ENCODE measurements around the gene ATP6V0B.

ATP6V0B gene

DNA sequence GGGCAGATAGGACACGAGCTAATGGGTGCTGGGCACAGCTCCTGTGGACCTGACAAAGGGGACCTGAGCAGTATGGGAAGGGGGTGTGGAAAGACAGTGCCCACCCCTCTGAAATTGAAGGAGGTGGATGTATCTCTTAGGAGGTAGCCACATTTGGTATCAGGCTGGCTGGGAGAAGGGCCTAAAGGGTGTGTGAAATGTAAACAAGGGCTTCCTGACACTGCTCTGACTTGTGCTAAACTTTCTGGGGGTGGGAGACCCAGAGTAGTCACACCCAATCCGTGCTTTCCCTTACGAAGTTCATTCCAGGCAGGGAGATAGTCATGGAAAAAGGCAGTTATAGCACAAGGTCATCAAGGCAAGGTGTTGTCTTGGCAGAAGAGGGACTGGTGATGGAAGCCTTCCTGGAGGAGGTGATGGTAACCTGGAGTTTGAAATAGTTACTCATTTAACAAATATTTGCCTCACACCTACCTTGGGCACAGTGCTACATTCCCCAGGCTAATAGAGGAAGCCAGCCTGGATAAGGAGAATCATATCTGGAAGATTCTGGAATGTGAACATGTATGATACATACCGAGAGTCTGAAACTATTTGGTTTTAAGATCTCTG, 11.3 kb downstream of the ATP6V0B start:
- no peak overlapping the region for H3K4me3 ChIP-seq (ENCODE audit: low read depth, low read length)
- no peak for DNase-seq (ENCODE audit: low read depth)
- no peak for TF ChIP-seq CTCF (IDR thresholded peaks at IDR 0.05; ENCODE audit: low read depth, low read length)
- TF ChIP-seq MYC (IDR thresholded peaks at IDR 0.05; ENCODE audit: low read depth, low read length), result no peak
- no peak for TF ChIP-seq MAX (IDR thresholded peaks at IDR 0.05; ENCODE audit: low read depth, low read length)
- no peak for TF ChIP-seq POLR2A (IDR thresholded peaks at IDR 0.05; ENCODE audit: extremely low read depth, insufficient read length)

DNA sequence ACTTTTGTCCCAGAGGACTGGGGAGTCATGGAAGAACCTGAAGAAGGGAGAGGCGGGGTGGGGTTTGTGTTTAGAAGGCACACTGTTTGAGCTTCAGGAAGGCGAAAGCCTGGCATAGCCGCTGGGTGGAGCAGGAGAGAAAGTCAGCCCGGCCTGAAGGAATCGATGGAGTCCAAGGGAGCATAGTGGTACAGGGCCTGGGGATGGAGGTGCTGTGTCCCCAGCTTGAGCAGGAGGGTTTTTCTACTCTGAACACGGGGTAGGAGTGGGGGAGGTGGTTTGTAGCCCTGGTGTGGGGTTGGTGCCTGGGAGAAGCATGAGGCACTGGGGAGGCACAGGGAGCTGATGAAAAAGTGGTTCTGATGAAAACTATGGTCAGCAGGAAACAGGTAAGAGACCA, 12.0 kb downstream of the ATP6V0B start:
- H3K4me3 ChIP-seq (ENCODE audit: low read depth, low read length), result no peak overlapping the region
- TF ChIP-seq CTCF (IDR thresholded peaks at IDR 0.05; ENCODE audit: low read depth, low read length) (no peak), MYC (IDR thresholded peaks at IDR 0.05; ENCODE audit: low read depth, low read length) (no peak), MAX (IDR thresholded peaks at IDR 0.05; ENCODE audit: low read depth, low read length) (no peak), POLR2A (IDR thresholded peaks at IDR 0.05; ENCODE audit: extremely low read depth, insufficient read length) (no peak)
- DNase-seq (ENCODE audit: low read depth), result no peak

- TF ChIP-seq POLR2A (IDR thresholded peaks at IDR 0.05; ENCODE audit: extremely low read depth, insufficient read length) (no peak), CTCF (IDR thresholded peaks at IDR 0.05; ENCODE audit: low read depth, low read length) (no peak), MAX (IDR thresholded peaks at IDR 0.05; ENCODE audit: low read depth, low read length) (no peak), MYC (IDR thresholded peaks at IDR 0.05; ENCODE audit: low read depth, low read length) (no peak)
- no peak overlapping the region for H3K4me3 ChIP-seq (ENCODE audit: low read depth, low read length)
- no peak for DNase-seq (ENCODE audit: low read depth)
These were observed 12.6 kb downstream of the ATP6V0B start for GRCh38 chr1:43987159-43987902.

DNA sequence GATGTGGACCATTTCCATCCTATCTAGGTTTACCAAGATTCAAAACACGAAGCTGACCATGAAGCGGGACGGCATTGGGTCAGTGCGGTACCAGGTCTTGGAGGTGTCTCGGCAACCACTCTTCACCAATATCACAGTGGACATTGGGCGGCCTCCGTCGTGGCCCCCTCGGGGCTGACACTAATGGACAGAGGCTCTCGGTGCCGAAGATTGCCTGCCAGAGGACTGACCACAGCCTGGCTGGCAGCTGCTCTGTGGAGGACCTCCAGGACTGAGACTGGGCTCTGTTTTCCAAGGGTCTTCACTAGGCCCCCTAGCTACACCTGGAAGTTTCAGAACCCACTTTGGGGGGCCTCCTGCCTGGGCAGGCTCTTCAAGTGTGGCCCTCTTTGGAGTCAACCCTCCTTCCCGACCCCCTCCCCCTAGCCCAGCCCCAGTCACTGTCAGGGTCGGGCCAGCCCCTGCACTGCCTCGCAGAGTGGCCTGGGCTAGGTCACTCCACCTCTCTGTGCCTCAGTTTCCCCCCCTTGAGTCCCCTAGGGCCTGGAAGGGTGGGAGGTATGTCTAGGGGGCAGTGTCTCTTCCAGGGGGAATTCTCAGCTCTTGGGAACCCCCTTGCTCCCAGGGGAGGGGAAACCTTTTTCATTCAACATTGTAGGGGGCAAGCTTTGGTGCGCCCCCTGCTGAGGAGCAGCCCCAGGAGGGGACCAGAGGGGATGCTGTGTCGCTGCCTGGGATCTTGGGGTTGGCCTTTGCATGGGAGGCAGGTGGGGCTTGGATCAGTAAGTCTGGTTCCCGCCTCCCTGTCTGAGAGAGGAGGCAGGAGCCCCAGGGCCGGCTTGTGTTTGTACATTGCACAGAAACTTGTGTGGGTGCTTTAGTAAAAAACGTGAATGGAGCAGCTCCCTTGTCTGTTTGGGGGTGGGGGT, 15.8 kb downstream of the ATP6V0B start:
- peak overlapping the region; percentile 59 for H3K4me3 ChIP-seq (ENCODE audit: low read depth, low read length)
- DNase-seq (ENCODE audit: low read depth), result no peak
- TF ChIP-seq MYC (IDR thresholded peaks at IDR 0.05; ENCODE audit: low read depth, low read length), result no peak
- TF ChIP-seq MAX (IDR thresholded peaks at IDR 0.05; ENCODE audit: low read depth, low read length), result no peak
- TF ChIP-seq POLR2A (IDR thresholded peaks at IDR 0.05; ENCODE audit: extremely low read depth, insufficient read length), result no peak
- peak; percentile 7 for TF ChIP-seq CTCF (IDR thresholded peaks at IDR 0.05; ENCODE audit: low read depth, low read length)

GRCh38 chr1:43991200-43991475, 16.4 kb downstream of the ATP6V0B start:
- DNase-seq (ENCODE audit: low read depth), result no peak
- peak overlapping the region; percentile 59 for H3K4me3 ChIP-seq (ENCODE audit: low read depth, low read length)
- TF ChIP-seq POLR2A (IDR thresholded peaks at IDR 0.05; ENCODE audit: extremely low read depth, insufficient read length), result no peak
- no peak for TF ChIP-seq MYC (IDR thresholded peaks at IDR 0.05; ENCODE audit: low read depth, low read length)
- TF ChIP-seq MAX (IDR thresholded peaks at IDR 0.05; ENCODE audit: low read depth, low read length), result no peak
- no peak for TF ChIP-seq CTCF (IDR thresholded peaks at IDR 0.05; ENCODE audit: low read depth, low read length)

Data from NB4 (cell line).